Astrocyte (in vitro differentiated cells and primary cell): ENCODE measurements around the gene UBQLN4. TPM values are rescaled to one million over a fixed set of nuclear protein-coding genes. Genes with fewer than 3 reads are reported as not detected.

ENCODE experiments used
- DNase-seq: peaks from one replicate; pipeline ENCODE4 v3.0.0-alpha.2; 2010; ENCODE audit warnings: low read depth
- FAIRE-seq: peaks from 2 replicates; lab custom pipeline; 2011; peaks lifted over from hg19 to GRCh38; lab: Jason Lieb, UNC
- H2AFZ ChIP-seq: 2 replicates; pipeline ENCODE4 v1.6.0; 2012; ENCODE audit warnings: low read depth, low read length, inconsistent platforms
- H3K27ac ChIP-seq: 2 replicates; pipeline ENCODE4 v1.5.1; 2011; ENCODE audit warnings: low read depth, low read length, inconsistent platforms
- H3K27me3 ChIP-seq: 2 replicates; pipeline ENCODE4 v1.6.0; 2011; ENCODE audit warnings: low read length, inconsistent platforms; ENCODE audit not compliant: insufficient read depth
- H3K36me3 ChIP-seq: 2 replicates; pipeline ENCODE4 v1.5.1; 2011; ENCODE audit warnings: low read length, inconsistent platforms; ENCODE audit not compliant: insufficient read depth
- H3K4me1 ChIP-seq: 2 replicates; pipeline ENCODE4 v1.5.1; 2011; ENCODE audit warnings: low read length, inconsistent platforms; ENCODE audit not compliant: insufficient read depth
- H3K4me2 ChIP-seq: 2 replicates; pipeline ENCODE4 v1.6.0; 2012; ENCODE audit warnings: low read length, inconsistent platforms
- H3K4me3 ChIP-seq: 2 replicates; pipeline ENCODE4 v1.5.1; 2011; ENCODE audit warnings: low read depth, mild to moderate bottlenecking, low read length, inconsistent platforms; ENCODE audit not compliant: insufficient read depth
- H3K79me2 ChIP-seq: 2 replicates; pipeline ENCODE4 v1.6.0; 2012; ENCODE audit warnings: mild to moderate bottlenecking, low read length, inconsistent platforms; ENCODE audit not compliant: insufficient read depth
- H3K9ac ChIP-seq: 2 replicates; pipeline ENCODE4 v1.6.0; 2012; ENCODE audit warnings: mild to moderate bottlenecking, low read length, inconsistent platforms
- H3K9me3 ChIP-seq: 2 replicates; pipeline ENCODE4 v1.5.1; 2012; ENCODE audit warnings: low read depth, mild to moderate bottlenecking, low read length, inconsistent platforms; ENCODE audit not compliant: insufficient read depth
- H4K20me1 ChIP-seq: 2 replicates; pipeline ENCODE4 v1.6.0; 2012; ENCODE audit warnings: low read length, inconsistent platforms; ENCODE audit not compliant: insufficient read depth
- H3K27ac Mint-ChIP-seq: one replicate; pipeline ENCODE4 v1.8.0; 2021; ENCODE audit warnings: mild to moderate bottlenecking, mixed read lengths; ENCODE audit not compliant: unreplicated experiment
- H3K27me3 Mint-ChIP-seq: one replicate; pipeline ENCODE4 v1.8.0; 2021; ENCODE audit warnings: low read depth, mixed read lengths; ENCODE audit not compliant: unreplicated experiment
- H3K36me3 Mint-ChIP-seq: one replicate; pipeline ENCODE4 v1.8.0; 2021; ENCODE audit warnings: low read depth, mixed read lengths; ENCODE audit not compliant: unreplicated experiment
- H3K4me1 Mint-ChIP-seq: one replicate; pipeline ENCODE4 v1.8.0; 2021; ENCODE audit warnings: low read depth, mixed read lengths; ENCODE audit not compliant: unreplicated experiment
- H3K4me3 Mint-ChIP-seq: one replicate; pipeline ENCODE4 v1.8.0; 2021; ENCODE audit warnings: mild to moderate bottlenecking, moderate library complexity, mixed read lengths; ENCODE audit not compliant: unreplicated experiment
- H3K9me3 Mint-ChIP-seq: one replicate; pipeline ENCODE4 v1.8.0; 2021; ENCODE audit warnings: mild to moderate bottlenecking, mixed read lengths; ENCODE audit not compliant: unreplicated experiment
- CTCF ChIP-seq: IDR thresholded peaks from 2 replicates; pipeline ENCODE4 v1.5.1; 2011; ENCODE audit warnings: low read depth, mild to moderate bottlenecking, inconsistent platforms, low read length, moderate library complexity; ENCODE audit not compliant: insufficient read depth
- EZH2 ChIP-seq: IDR thresholded peaks from 2 replicates; pipeline ENCODE4 v1.6.1; 2012; ENCODE audit warnings: mild to moderate bottlenecking, low read length, inconsistent platforms; ENCODE audit not compliant: insufficient read depth
- total RNA-seq: library from RNA; stranded (reverse); gene quantifications from 2 replicates; pipeline ENCODE4 v1.2.1, GENCODE V29; 2021

The UBQLN4 gene
- total RNA-seq, 1 donor from 2014 or later, result 40.0 TPM

GRCh38 chr1:156096640-156097391 is 43.2 kb upstream of the UBQLN4 start:
- no peak overlapping the region for H2AFZ ChIP-seq
- TF ChIP-seq EZH2, result no peak
- peak; percentile 90 for TF ChIP-seq CTCF
- no peaks in the 10 kb centered on the region for H3K27me3 ChIP-seq
- no peak overlapping the region for H3K4me3 Mint-ChIP-seq
- H3K27ac Mint-ChIP-seq, result peak overlapping the region; percentile 91
- peak overlapping the region; percentile 80 for H3K9ac ChIP-seq
- H3K36me3 Mint-ChIP-seq, result peaks cover 32% of the 10 kb centered on the region
- no peaks in the 10 kb centered on the region for H3K9me3 ChIP-seq
- H4K20me1 ChIP-seq, result peaks cover 5% of the 10 kb centered on the region
- peaks cover 23% of the 10 kb centered on the region for H3K4me1 ChIP-seq
- DNase-seq (peak; percentile 55), FAIRE-seq (no peak)
- peaks cover 5% of the 10 kb centered on the region for H3K36me3 ChIP-seq
- H3K4me1 Mint-ChIP-seq, result peaks cover 30% of the 10 kb centered on the region
- peak overlapping the region; percentile 91 for H3K27ac ChIP-seq
- H3K4me3 ChIP-seq, result no peak overlapping the region
- H3K79me2 ChIP-seq, result peaks cover 16% of the 10 kb centered on the region
- H3K9me3 Mint-ChIP-seq, result no peaks in the 10 kb centered on the region
- no peaks in the 10 kb centered on the region for H3K27me3 Mint-ChIP-seq
- H3K4me2 ChIP-seq, result peak overlapping the region; percentile 62

GRCh38 chr1:156095906-156096508 is 42.4 kb upstream of the UBQLN4 start:
- Mint-ChIP-seq H3K27me3 (no peaks in the 10 kb centered on the region), H3K9me3 (no peaks in the 10 kb centered on the region), H3K36me3 (peaks cover 33% of the 10 kb centered on the region), H3K4me1 (peaks cover 25% of the 10 kb centered on the region), H3K27ac (peak overlapping the region; percentile 91), H3K4me3 (no peak overlapping the region)
- H3K4me3 ChIP-seq, result no peak overlapping the region
- DNase-seq (no peak), FAIRE-seq (no peak)
- H3K9me3 ChIP-seq, result no peaks in the 10 kb centered on the region
- peaks cover 5% of the 10 kb centered on the region for H3K36me3 ChIP-seq
- H4K20me1 ChIP-seq, result peaks cover 8% of the 10 kb centered on the region
- H3K4me1 ChIP-seq, result peaks cover 20% of the 10 kb centered on the region
- H3K79me2 ChIP-seq, result peaks cover 21% of the 10 kb centered on the region
- H3K4me2 ChIP-seq, result peak overlapping the region; percentile 62
- H3K27me3 ChIP-seq, result no peaks in the 10 kb centered on the region
- H3K27ac ChIP-seq, result peak overlapping the region; percentile 91
- peak overlapping the region; percentile 80 for H3K9ac ChIP-seq
- no peak overlapping the region for H2AFZ ChIP-seq
- no peak for TF ChIP-seq CTCF
- TF ChIP-seq EZH2, result no peak

GRCh38 chr1:156091610-156092009 is 38.0 kb upstream of the UBQLN4 start:
- DNase-seq, result no peak
- Histone ChIP-seq H3K4me3 (no peak overlapping the region), H4K20me1 (peaks cover 24% of the 10 kb centered on the region), H2AFZ (no peak overlapping the region), H3K79me2 (peaks cover 16% of the 10 kb centered on the region), H3K4me1 (peaks cover 11% of the 10 kb centered on the region), H3K9ac (no peak overlapping the region), H3K27ac (no peak overlapping the region), H3K4me2 (no peak overlapping the region), H3K27me3 (no peaks in the 10 kb centered on the region), H3K9me3 (no peaks in the 10 kb centered on the region), H3K36me3 (peaks cover 5% of the 10 kb centered on the region)
- H3K4me1 Mint-ChIP-seq, result peaks cover 27% of the 10 kb centered on the region
- FAIRE-seq, result no peak
- H3K27me3 Mint-ChIP-seq, result no peaks in the 10 kb centered on the region
- H3K36me3 Mint-ChIP-seq, result peaks cover 19% of the 10 kb centered on the region
- TF ChIP-seq CTCF, result no peak
- TF ChIP-seq EZH2, result no peak
- no peak overlapping the region for H3K4me3 Mint-ChIP-seq
- no peak overlapping the region for H3K27ac Mint-ChIP-seq
- no peaks in the 10 kb centered on the region for H3K9me3 Mint-ChIP-seq
